CD4-positive, alpha-beta T cell (primary cell): ENCODE results near the gene CYP27A1. TPM values are rescaled to one million over a fixed set of nuclear protein-coding genes. Genes with fewer than 3 reads are reported as not detected.
"Not testable (repeated sequence)": the region's sequence is repeated elsewhere in the genome, so short reads cannot be mapped to it uniquely, and the experiment has no call there.

Experiments used
- ATAC-seq: fragments of 200-7000 bp; cut with Tn5 transposase; one replicate; pipeline ENCODE4 v1.10.0; 2022; ENCODE audit warnings: mild to moderate bottlenecking; ENCODE audit not compliant: poor library complexity
- CTCF ChIA-PET: fragments of 350-600 bp; sonication (Branson Sonifier 250); formaldehyde crosslinking; loops from one replicate; lab custom pipeline; 2021; ENCODE audit warnings: antibody characterized with exemption, inconsistent platforms; lab: Charles Lee
- POLR2A ChIA-PET: fragments of 350-600 bp; sonication (Branson Sonifier 250); formaldehyde crosslinking; loops from one replicate; lab custom pipeline; 2021; ENCODE audit warnings: antibody characterized with exemption, inconsistent platforms; lab: Charles Lee
- DNase-seq, 14 experiments: peaks; one replicate each; pipeline ENCODE4 v3.0.0-alpha.2; 2013 to 2020; ENCODE audit warnings: mixed read lengths in 2 of 14
- H3K27ac ChIP-seq, 2 donors: one replicate each; pipeline versions ENCODE4 v1.5.1 to v1.7.0; 2013; ENCODE audit warnings: low read length in 2 of 2, low read depth in 1 of 2, mild to moderate bottlenecking in 1 of 2
- H3K27me3 ChIP-seq, 2 experiments: 1 replicate in 1 of 2; 2 replicates in 1 of 2; pipeline versions ENCODE4 v1.6.1 to v1.7.0; 2013; ENCODE audit warnings: low read length in 2 of 2, control low read depth in 1 of 2, mild to moderate bottlenecking in 1 of 2, moderate library complexity in 1 of 2; ENCODE audit not compliant: insufficient read depth in 2 of 2, control insufficient read depth in 1 of 2
- H3K36me3 ChIP-seq: one replicate; pipeline ENCODE4 v1.6.1; 2013; ENCODE audit warnings: low read length, control low read depth; ENCODE audit not compliant: insufficient read depth
- H3K4me1 ChIP-seq: one replicate; pipeline ENCODE4 v1.6.1; 2013; ENCODE audit warnings: low read length, control low read depth; ENCODE audit not compliant: insufficient read depth
- H3K4me3 ChIP-seq: one replicate; pipeline ENCODE4 v1.5.1; 2013; ENCODE audit warnings: mild to moderate bottlenecking, low read length, moderate library complexity
- H3K9me3 ChIP-seq, 2 experiments: 1 replicate in 1 of 2; 2 replicates in 1 of 2; pipeline versions ENCODE4 v1.6.1 to v1.7.0; 2013; ENCODE audit warnings: low read length in 2 of 2, mild to moderate bottlenecking in 2 of 2, control low read depth in 1 of 2, moderate library complexity in 1 of 2; ENCODE audit not compliant: control insufficient read depth in 1 of 2, insufficient read depth in 1 of 2
- H3K27ac Mint-ChIP-seq: one replicate; pipeline ENCODE4 v1.8.0; 2020; ENCODE audit warnings: mixed read lengths
- H3K27me3 Mint-ChIP-seq: one replicate; pipeline ENCODE4 v1.8.0; 2021; ENCODE audit warnings: mixed read lengths
- H3K36me3 Mint-ChIP-seq: one replicate; pipeline ENCODE4 v1.8.0; 2021; ENCODE audit warnings: low read depth, mixed read lengths
- H3K4me1 Mint-ChIP-seq: one replicate; pipeline ENCODE4 v1.8.0; 2021; ENCODE audit warnings: low read depth, mixed read lengths
- H3K4me3 Mint-ChIP-seq: one replicate; pipeline ENCODE4 v1.8.0; 2020; ENCODE audit warnings: mild to moderate bottlenecking, mixed read lengths
- H3K9me3 Mint-ChIP-seq: one replicate; pipeline ENCODE4 v1.8.0; 2020; ENCODE audit warnings: mixed read lengths
- CTCF ChIP-seq: fragments of 200-600 bp; IDR thresholded peaks from one replicate; pipeline ENCODE4 v1.8.0; 2022; ENCODE audit warnings: antibody characterized with exemption, mild to moderate bottlenecking
- intact Hi-C, 2 experiments: fragments of 100-400 bp; cut with DNase I in 1 of 2; cut with micrococcal nuclease in 1 of 2; formaldehyde crosslinking; loops; one replicate each; pipeline versions ENCODE4 v1.15.1 to v1.9.0; 2023 to 2025; cut with DNase I, micrococcal nuclease
- total RNA-seq, 174 experiments: library from RNA in 2 of 174; stranded (reverse) in 2 of 174; gene quantifications; one replicate each; pipeline ENCODE4 v1.2.3 and lab custom pipeline; 2021 to 2026

CYP27A1 gene
- total RNA-seq, 2 experiments from 2014 or later, result 0.28 TPM; not detected in 1

- no peaks in the 10 kb centered on the region for H3K4me1 Mint-ChIP-seq
- H3K27ac ChIP-seq, result no peak overlapping the region
- no peaks in the 10 kb centered on the region for H3K27me3 Mint-ChIP-seq
- H3K4me1 ChIP-seq, result no peaks in the 10 kb centered on the region
- POLR2A ChIA-PET, result no interaction called here
- H3K9me3 ChIP-seq, result no peaks in the 10 kb centered on the region
- intact Hi-C loops, result no loop called here
- no peak for TF ChIP-seq CTCF
- peaks cover 47% of the 10 kb centered on the region for H3K36me3 Mint-ChIP-seq
- H3K4me3 Mint-ChIP-seq, result no peak overlapping the region
- CTCF ChIA-PET, result no interaction called here
- DNase-seq, result no peak
- no peak overlapping the region for H3K27ac Mint-ChIP-seq
- no peaks in the 10 kb centered on the region for H3K9me3 Mint-ChIP-seq
- H3K4me3 ChIP-seq, result no peak overlapping the region
- no peaks in the 10 kb centered on the region for H3K27me3 ChIP-seq
- peaks cover 27% of the 10 kb centered on the region for H3K36me3 ChIP-seq
- ATAC-seq, result no peak
Measured at GRCh38 chr2:218755567-218756404, 26.2 kb upstream of the CYP27A1 start.

- no peaks in the 10 kb centered on the region for H3K4me1 Mint-ChIP-seq
- DNase-seq (no peak), ATAC-seq (no peak)
- H3K9me3 ChIP-seq, result no peaks in the 10 kb centered on the region
- intact Hi-C loops, result no loop called here
- H3K27me3 Mint-ChIP-seq, result no peaks in the 10 kb centered on the region
- ChIA-PET CTCF (no interaction called here), POLR2A (no interaction called here)
- H3K27me3 ChIP-seq, result no peaks in the 10 kb centered on the region
- no peak for TF ChIP-seq CTCF
- no peaks in the 10 kb centered on the region for H3K4me1 ChIP-seq
- H3K4me3 Mint-ChIP-seq, result no peak overlapping the region
- no peak overlapping the region for H3K27ac ChIP-seq
- H3K4me3 ChIP-seq, result no peak overlapping the region
- H3K9me3 Mint-ChIP-seq, result no peaks in the 10 kb centered on the region
- H3K36me3 Mint-ChIP-seq, result peaks cover 38% of the 10 kb centered on the region
- H3K36me3 ChIP-seq, result peaks cover 23% of the 10 kb centered on the region
- no peak overlapping the region for H3K27ac Mint-ChIP-seq
Measured at GRCh38 chr2:218756599-218757377, 25.2 kb upstream of the CYP27A1 start.

- H3K9me3 ChIP-seq, result no peaks in the 10 kb centered on the region
- no peaks in the 10 kb centered on the region for H3K4me1 ChIP-seq
- H3K27me3 Mint-ChIP-seq, result no peaks in the 10 kb centered on the region
- TF ChIP-seq CTCF, result no peak
- ATAC-seq, result no peak
- H3K27ac ChIP-seq, result no peak overlapping the region
- no peaks in the 10 kb centered on the region for H3K27me3 ChIP-seq
- H3K4me3 Mint-ChIP-seq, result no peak overlapping the region
- no peak overlapping the region for H3K4me3 ChIP-seq
- no peaks in the 10 kb centered on the region for H3K4me1 Mint-ChIP-seq
- no peak overlapping the region for H3K27ac Mint-ChIP-seq
- H3K9me3 Mint-ChIP-seq, result no peaks in the 10 kb centered on the region
- no peaks in the 10 kb centered on the region for H3K36me3 Mint-ChIP-seq
- H3K36me3 ChIP-seq, result no peaks in the 10 kb centered on the region
- ChIA-PET CTCF (no interaction called here), POLR2A (no interaction called here)
- no peak for DNase-seq
- intact Hi-C loops, result no loop called here
Measured at GRCh38 chr2:218761795-218762194, 20.2 kb upstream of the CYP27A1 start.

GRCh38 chr2:218772759-218773158 lies 9.2 kb upstream of the CYP27A1 start:
- peaks cover 59% of the 10 kb centered on the region for H3K36me3 Mint-ChIP-seq
- intact Hi-C loops, H3K4me3 Mint-ChIP-seq, H3K4me1 ChIP-seq, H3K27me3 Mint-ChIP-seq, H3K4me3 ChIP-seq, ATAC-seq, DNase-seq, POLR2A ChIA-PET, CTCF ChIA-PET, H3K4me1 Mint-ChIP-seq, H3K9me3 Mint-ChIP-seq, H3K27ac Mint-ChIP-seq, H3K27me3 ChIP-seq, H3K27ac ChIP-seq, H3K36me3 ChIP-seq: not testable (repeated sequence)
- peaks cover 10 to 13% of the 10 kb centered on the region in 2 experiments for H3K9me3 ChIP-seq
